HTERT RPE-1 (cell line): ENCODE results near the gene MACIR.

ENCODE experiments used
- in situ Hi-C: fragments of 300-500 bp; cut with MboI; formaldehyde crosslinking; loops from 4 replicates; pipeline ENCODE4 v1.14.3; 2020; ENCODE audit warnings: low sequenced_read_pairs

The MACIR gene

GRCh38 chr5:103244398-103244797 lies 14.2 kb upstream of the MACIR start:
- in situ Hi-C loops = no loop called here

DNA sequence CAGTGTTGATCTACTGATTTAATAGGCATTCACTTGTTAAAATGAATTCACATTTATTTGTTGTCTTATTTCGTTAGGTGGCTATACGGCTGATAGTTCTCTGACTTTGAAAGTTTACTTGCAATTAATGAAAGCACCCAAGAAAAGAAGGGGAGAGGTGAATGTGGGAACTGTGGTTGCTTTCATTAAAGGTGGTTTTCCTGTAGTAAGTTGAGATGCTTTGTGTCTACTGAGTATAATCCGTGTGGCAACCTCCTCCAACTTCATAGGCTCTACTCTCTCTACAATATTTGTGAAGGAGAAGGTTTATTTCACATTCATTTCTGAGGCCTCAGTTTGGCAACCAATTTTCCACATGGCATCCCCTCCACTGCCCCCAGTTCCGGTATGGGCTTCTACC lies 12.8 kb upstream of the MACIR start:
- in situ Hi-C loops = no loop called here

DNA sequence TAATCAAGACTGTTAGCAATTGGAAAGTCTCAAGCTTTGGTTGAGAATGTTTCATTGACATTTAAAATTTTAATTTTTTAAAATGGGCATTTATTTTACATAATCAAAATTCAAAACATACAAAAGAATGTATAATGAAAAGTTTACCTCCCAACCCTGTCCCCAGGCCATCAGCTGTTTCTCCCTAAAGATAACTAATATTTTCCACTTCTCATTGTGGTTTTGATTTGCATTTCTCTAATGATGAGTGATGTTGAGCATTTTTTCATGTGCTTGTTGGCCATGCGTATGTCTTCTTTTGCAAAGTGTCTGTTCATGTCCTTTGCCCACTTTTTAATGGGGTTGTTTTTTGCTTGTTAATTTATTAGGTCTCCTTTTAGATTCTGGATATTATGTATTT lies 11.4 kb upstream of the MACIR start:
- in situ Hi-C loops = no loop called here

DNA sequence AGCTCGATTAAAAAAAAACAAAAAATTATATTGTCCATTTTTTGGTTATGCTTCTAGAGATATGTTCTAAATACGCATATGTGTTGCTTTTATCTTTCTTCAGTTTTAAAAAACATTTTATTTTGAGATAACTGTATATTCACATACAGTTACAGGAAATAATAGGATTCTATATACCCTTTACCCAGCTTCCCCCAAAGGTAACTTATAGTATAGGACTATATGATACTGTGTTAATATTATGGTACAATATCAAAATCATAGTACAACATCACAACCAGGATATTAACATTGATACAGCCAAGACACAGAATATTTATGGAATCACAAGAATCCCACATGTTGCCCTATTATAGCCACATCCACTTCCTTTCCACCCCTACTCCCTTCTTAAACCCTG lies 9.5 kb upstream of the MACIR start:
- in situ Hi-C loops = no loop called here

DNA sequence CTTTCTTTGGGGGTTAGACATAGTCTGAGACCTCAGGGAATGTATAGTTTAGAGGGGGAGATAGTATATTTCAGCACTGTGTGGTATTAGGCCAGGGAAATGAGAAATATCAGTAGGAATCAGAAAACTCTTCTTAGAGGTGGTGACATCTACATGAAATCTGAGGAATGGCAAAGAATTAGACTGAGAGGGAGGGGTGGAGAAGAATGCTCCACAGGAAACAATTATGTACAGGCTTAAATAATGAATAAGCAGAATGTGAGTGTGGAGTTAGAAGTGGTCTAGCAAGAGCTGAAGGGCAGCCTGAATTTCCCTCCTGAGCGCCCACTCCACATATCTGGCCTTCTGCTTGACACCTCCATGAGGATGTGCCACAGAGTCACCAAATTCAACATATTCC lies 3.6 kb upstream of the MACIR start:
- in situ Hi-C loops = no loop called here

DNA sequence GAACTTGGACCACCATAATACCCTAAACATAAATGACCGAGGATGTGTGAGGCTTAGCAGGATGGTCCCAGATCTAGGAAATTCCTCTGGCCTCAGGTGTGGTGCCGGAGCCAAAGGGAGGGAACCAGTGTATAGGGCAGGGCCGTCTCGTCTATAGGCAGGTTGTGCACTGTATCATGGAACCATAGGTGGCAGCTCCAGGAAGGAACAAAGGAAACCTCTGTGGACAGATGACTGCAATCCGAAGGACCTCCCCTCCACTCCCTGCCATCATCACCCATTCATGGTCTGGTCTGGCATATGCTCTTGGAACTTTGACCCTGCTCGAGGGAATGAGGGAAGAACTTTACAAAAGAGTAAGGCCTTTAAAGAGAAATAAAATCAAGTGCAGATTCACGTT lies 2.9 kb upstream of the MACIR start:
- in situ Hi-C loops = no loop called here

DNA sequence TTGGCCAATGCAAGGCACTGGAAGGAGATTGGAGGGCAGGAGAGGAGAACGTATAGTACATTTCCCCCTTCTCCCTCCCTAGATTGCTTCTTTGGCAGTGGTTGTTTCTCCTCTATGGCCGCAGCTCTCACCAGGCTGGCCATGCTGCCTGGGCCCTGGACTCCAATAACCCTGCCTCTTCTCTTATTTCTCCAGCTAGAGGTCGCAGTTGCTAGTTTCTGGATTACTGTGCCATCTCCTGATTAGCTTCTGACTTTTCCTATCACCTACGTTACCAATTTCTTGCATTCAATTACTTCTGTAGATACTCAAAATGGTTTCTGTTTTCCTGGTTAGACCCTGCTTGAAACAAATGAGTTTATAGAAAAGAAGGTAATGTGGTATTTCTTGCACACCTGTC lies 2.4 kb upstream of the MACIR start:
- in situ Hi-C loops = no loop called here

GRCh38 chr5:103258957-103259704 lies 568 bp downstream of the MACIR start:
- in situ Hi-C loops = no loop called here

DNA sequence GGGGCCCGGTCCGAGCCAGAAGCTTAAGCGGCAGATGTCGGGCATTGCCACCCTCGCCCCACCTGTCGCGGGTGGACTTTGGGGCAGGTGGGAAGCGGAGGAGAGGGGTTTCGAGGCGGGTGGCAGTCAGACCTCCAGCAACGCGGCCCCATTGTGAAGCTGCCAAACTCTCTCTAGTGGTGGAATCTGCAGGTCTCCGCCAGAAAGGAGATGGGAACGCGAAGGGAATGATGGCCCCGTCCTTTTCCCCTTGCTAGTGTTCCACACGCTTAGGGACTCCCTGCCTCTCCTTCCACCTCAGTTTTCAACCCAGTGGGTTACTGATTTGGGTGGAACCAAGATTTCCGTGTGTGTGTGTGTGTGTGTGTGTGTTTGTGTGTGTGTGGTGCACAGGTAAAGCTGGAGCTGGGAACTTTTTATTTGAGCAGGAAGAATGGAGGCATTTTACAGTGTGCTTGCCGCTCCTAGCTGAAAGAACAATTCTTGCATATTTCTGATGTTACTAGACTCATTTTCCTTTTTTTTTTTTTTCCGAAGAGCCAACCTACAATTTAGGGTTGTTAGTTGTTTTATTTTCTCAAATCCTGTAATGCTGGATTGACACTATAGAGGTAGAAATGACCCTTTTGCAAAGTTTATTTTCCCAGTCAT lies 1.3 kb downstream of the MACIR start:
- in situ Hi-C loops = no loop called here

DNA sequence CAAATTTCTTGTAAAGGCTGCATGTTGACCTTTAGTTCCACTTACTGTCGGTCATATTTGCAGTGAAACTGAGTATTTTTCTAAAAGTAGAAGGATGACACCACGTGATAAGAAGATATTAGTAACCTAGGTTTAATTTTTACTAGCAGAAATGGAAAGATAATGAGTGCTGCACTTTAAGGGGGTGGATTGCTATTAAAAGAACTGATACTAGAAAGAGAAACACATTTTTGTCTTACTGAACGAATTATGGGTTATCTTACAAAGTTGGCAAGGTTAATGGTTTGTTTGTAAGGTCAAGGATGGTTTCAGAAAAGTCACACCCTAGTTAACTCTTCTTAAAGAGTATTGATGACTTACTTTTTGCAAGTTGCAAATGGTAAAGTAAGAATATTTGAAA lies 2.4 kb downstream of the MACIR start:
- in situ Hi-C loops = no loop called here

DNA sequence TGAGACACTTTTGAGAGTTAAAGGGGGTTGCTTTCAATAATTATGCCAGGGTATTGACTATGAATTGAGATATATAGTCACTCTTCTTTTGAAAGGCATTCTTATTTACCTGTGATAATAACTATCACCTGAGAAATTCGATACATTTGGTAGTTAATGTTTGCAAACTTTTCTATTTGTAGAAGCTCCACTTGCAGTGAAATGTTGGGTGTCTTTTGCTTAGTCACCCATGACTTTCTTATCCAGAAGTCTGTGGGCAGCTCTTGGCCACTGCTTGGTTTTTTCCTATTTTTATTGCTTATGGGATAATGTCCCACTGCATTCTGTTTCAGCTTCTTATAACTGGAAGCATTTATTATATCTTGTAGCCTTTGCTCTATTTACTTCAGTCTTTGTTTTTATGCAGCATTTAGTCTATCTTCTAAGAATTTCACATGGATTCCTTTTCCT lies 3.9 kb downstream of the MACIR start:
- in situ Hi-C loops = no loop called here

GRCh38 chr5:103263054-103263453 lies 4.5 kb downstream of the MACIR start:
- in situ Hi-C loops = no loop called here

DNA sequence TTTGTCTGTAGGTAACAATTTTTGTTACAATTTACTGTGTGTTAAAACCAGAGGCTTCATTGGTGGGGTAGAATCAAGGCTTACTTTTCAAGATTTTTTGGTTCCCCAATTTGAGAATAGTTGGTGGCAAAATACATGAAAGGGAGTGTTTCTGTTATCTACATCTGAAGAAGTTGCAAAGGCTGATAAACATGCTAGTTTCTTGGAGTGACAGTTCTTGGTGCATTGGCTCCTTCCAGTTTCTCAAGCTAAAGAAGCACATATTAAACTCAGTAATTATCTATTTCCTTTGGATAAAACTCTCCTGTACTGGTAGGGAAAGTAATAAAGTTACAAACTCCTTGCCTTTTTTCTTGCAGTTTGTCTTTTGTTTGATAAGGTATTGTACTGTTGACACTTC lies 5.9 kb downstream of the MACIR start:
- in situ Hi-C loops = no loop called here

DNA sequence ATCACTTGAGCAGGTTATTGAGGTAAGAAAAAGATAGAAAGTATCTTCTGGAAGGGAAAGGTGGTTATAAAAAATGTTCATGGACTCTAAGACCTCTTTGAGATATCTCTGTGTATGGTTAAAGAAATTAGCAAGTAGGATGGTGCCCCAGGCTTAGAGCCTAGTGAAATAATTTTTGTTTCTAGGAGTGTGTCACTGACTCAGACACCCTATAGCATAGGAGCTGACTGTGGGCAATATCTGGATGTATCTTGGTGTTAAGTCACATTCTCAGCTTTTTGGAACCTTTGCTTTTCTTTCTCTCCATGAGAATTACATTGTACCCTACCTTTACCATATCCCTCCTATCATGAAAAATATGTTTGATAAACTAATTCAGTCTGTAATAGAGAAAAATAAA lies 12.0 kb downstream of the MACIR start:
- in situ Hi-C loops = no loop called here

GRCh38 chr5:103271570-103272289 lies 13.2 kb downstream of the MACIR start:
- in situ Hi-C loops = no loop called here

GRCh38 chr5:103272377-103272776 lies 13.8 kb downstream of the MACIR start:
- in situ Hi-C loops = no loop called here

DNA sequence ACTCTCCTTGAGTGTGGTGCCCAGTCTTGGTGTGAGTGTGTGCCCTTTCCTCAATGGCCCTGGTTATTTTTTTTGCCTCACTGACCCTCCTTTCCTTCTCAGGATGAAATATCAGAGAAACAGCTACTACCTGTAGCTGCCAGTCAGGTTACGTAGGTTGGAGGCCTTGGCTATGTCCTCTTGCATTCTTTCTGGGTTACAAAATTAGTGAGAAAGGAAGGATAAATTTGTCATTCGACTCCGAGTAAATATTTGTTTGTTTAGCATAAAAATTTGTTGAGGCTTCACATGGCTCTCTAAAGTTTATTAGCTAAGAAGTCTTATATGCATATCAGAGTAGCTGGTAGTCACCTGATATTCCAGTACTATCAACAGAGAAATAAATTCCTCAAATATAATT lies 15.4 kb downstream of the MACIR start:
- in situ Hi-C loops = no loop called here

DNA sequence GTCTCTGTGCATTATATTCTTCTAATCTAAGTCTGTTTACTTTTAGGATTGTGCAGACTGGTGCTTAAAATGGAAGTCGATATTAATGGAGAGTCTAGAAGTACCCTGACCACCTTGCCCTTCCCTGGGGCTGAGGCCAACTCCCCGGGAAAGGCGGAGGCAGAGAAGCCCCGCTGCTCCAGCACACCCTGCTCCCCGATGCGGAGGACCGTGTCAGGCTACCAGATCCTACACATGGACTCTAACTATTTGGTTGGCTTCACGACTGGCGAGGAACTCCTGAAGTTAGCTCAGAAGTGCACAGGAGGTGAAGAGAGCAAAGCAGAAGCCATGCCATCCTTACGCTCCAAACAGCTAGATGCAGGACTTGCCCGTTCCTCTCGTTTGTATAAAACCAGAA lies 17.3 kb downstream of the MACIR start:
- in situ Hi-C loops = no loop called here

DNA sequence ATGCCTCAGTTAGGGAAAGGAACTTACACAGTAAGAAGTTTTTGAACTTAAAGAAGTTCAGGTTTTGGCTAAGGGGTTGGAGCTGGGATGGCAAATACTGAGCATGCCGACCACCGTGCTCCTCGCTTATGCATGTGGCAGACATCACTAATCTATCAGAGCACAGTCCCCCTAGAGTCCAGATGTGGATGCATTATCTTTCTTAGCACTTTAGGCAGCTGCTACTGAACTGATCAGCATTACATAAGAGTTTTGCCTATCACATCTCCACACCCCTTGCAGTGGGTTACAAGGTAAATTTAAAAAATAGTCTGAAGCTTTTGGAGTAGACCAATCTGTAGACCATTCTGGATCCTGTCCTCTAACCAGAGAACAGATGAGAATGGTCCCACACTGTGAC lies 22.4 kb downstream of the MACIR start:
- in situ Hi-C loops = no loop called here

- in situ Hi-C loops = no loop called here
Measured at GRCh38 chr5:103283120-103283519, 24.6 kb downstream of the MACIR start.

DNA sequence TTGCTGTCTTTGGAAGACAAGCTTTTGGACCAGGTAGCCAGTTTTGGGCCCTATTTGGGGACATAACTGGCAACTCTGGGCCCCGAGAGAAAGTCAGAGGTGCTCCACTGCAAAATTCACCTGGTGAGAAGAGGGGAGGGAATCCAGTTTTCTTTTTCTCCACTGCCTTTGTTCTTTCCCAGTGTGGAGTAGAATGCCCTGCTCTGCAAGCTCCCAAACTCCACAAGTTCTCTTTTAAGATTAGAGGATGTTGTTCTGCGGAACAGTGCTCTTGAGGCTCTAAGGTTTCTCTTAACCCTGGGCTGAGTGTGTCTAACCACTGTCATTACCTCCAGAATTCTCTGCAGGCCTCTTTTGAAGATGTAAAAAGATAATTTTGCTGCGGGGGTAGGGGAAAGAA lies 25.3 kb downstream of the MACIR start:
- in situ Hi-C loops = no loop called here

GRCh38 chr5:103286622-103287021 lies 28.1 kb downstream of the MACIR start:
- in situ Hi-C loops = no loop called here
